Type B pancreatic cell (in vitro differentiated cells): ENCODE results near the gene BICRAL. TPM values are rescaled to one million over a fixed set of nuclear protein-coding genes. Genes with fewer than 3 reads are reported as not detected.
"Not testable (repeated sequence)": the region's sequence is repeated elsewhere in the genome, so short reads cannot be mapped to it uniquely, and the experiment has no call there.

Experiments
- DNase-seq: peaks from one replicate; pipeline ENCODE4 v3.0.0; 2021; ENCODE audit warnings: mixed read lengths; ENCODE audit not compliant: unreplicated experiment; ENCODE audit errors: extremely low spot score
- H3K27ac Mint-ChIP-seq: 2 replicates; pipeline ENCODE4 v1.8.0; 2021; ENCODE audit warnings: mild to moderate bottlenecking, mixed read lengths
- H3K27me3 Mint-ChIP-seq: 2 replicates; pipeline ENCODE4 v1.8.0; 2021; ENCODE audit warnings: mixed read lengths
- H3K36me3 Mint-ChIP-seq: 2 replicates; pipeline ENCODE4 v1.8.0; 2021; ENCODE audit warnings: mixed read lengths
- H3K4me1 Mint-ChIP-seq: one replicate; pipeline ENCODE4 v1.8.0; 2021; ENCODE audit warnings: mixed read lengths; ENCODE audit not compliant: unreplicated experiment
- H3K4me3 Mint-ChIP-seq: 2 replicates; pipeline ENCODE4 v1.8.0; 2021; ENCODE audit warnings: mild to moderate bottlenecking, mixed read lengths
- H3K9me3 Mint-ChIP-seq: 2 replicates; pipeline ENCODE4 v1.8.0; 2021; ENCODE audit warnings: mixed read lengths
- total RNA-seq: library from RNA; stranded (reverse); gene quantifications from 2 replicates; pipeline ENCODE4 v1.2.1, GENCODE V29; 2021; ENCODE audit warnings: low replicate concordance
- TF ChIP-seq, protein P1 (sequence below): fragments of 200-600 bp; sonication (generic); conservative IDR thresholded peaks from 2 replicates; pipeline ENCODE4 v1.5.0; 2021; ENCODE audit warnings: antibody characterized with exemption, mild to moderate bottlenecking

The BICRAL gene
- total RNA-seq, 1 donor from 2014 or later: 9.3 TPM

DNA sequence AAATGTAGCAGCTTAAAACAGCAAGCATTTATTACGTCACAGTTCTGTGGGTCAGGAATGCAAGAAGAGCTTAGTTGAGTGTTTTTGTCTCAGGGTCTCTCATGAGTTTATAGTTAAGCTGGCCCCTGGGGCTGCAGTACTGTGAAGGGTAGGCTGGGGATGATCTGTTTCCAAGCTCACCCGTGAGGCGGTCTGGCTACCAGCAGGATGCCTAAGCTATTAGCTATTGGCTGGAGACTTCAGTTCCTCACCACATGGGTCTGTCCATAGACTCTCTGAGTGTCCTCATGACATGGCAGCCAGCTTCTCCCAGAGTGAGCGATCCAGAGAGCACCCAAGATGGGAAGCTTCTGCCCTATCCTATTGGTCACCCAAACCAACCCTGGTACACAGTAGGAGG is 12.8 kb upstream of the BICRAL start:
- no peaks in the 10 kb centered on the region for H3K27me3 Mint-ChIP-seq
- H3K4me1 Mint-ChIP-seq: peaks cover 25% of the 10 kb centered on the region
- H3K27ac Mint-ChIP-seq: no peak overlapping the region
- no peak for DNase-seq
- no peak overlapping the region for H3K4me3 Mint-ChIP-seq
- H3K9me3 Mint-ChIP-seq: no peaks in the 10 kb centered on the region
- no peaks in the 10 kb centered on the region for H3K36me3 Mint-ChIP-seq
- TF ChIP-seq, protein P1, sequence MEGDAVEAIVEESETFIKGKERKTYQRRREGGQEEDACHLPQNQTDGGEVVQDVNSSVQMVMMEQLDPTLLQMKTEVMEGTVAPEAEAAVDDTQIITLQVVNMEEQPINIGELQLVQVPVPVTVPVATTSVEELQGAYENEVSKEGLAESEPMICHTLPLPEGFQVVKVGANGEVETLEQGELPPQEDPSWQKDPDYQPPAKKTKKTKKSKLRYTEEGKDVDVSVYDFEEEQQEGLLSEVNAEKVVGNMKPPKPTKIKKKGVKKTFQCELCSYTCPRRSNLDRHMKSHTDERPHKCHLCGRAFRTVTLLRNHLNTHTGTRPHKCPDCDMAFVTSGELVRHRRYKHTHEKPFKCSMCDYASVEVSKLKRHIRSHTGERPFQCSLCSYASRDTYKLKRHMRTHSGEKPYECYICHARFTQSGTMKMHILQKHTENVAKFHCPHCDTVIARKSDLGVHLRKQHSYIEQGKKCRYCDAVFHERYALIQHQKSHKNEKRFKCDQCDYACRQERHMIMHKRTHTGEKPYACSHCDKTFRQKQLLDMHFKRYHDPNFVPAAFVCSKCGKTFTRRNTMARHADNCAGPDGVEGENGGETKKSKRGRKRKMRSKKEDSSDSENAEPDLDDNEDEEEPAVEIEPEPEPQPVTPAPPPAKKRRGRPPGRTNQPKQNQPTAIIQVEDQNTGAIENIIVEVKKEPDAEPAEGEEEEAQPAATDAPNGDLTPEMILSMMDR: no peak

DNA sequence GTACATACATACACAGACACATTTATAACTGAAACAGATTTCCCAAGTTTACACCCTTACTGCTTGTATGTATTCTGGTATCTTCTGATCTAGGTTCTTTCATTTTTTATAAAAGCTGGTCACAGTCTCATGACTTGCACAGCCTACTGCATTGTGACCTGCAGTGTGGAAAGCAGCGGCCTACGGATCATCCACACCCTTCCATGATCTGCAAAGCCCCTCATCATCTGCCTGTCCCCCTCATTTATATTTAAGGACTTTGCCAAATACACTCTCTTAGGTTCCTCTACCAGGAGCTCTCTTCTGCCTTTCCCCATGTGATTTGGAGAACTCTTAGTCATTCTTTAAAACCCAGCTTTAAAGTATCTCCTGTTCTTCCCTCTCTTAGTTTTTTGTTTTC is 12.0 kb upstream of the BICRAL start:
- DNase-seq: no peak
- Mint-ChIP-seq H3K4me1 (peaks cover 28% of the 10 kb centered on the region), H3K9me3 (no peaks in the 10 kb centered on the region), H3K4me3 (no peak overlapping the region), H3K27ac (no peak overlapping the region), H3K36me3 (no peaks in the 10 kb centered on the region), H3K27me3 (no peaks in the 10 kb centered on the region)
- TF ChIP-seq, protein P1: no peak

DNA sequence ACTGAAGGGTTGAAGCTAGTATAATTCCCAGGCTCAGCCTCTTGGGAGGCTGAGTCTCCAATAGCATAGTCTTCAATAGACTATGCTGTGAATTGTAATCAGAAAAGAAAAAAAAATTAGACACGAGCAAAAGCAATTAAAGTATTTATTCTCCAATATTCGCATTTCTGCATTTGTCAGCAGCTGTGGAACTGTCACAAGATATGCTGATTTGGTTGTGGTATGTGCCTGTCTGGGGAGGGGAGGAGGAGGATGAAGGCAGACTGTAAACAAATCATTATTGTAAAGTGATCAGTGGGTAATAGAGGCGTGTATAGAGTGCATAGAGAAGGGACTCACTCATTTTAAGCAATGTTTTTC is 10.1 kb upstream of the BICRAL start:
- no peak for DNase-seq
- Mint-ChIP-seq H3K27me3 (no peaks in the 10 kb centered on the region), H3K4me1 (peaks cover 15% of the 10 kb centered on the region), H3K27ac (no peak overlapping the region), H3K9me3 (no peaks in the 10 kb centered on the region), H3K36me3 (no peaks in the 10 kb centered on the region), H3K4me3 (no peak overlapping the region)
- TF ChIP-seq, protein P1: no peak

DNA sequence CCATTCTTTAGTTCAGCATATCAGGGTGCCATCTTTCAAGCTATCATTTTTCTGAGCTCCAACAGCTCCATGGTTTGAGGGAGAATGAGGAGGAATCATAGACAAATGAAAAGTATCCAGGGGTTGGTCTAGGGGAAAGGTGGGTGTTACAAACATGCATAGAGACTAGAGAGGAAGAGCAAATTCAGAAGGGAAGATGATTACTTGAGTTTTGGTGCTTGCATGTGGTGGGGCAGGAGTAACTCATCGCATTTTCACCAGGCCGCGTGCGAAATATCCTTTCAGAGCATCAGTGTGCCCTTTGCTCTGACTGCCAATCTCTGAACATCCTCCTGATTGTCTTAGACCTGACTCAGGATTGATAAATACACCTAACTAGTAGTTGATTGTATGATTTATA is 7.7 kb upstream of the BICRAL start:
- no peak overlapping the region for H3K4me3 Mint-ChIP-seq
- DNase-seq: no peak
- no peaks in the 10 kb centered on the region for H3K9me3 Mint-ChIP-seq
- H3K36me3 Mint-ChIP-seq: no peaks in the 10 kb centered on the region
- no peaks in the 10 kb centered on the region for H3K27me3 Mint-ChIP-seq
- TF ChIP-seq, protein P1: no peak
- no peak overlapping the region for H3K27ac Mint-ChIP-seq
- peaks cover 31% of the 10 kb centered on the region for H3K4me1 Mint-ChIP-seq

DNA sequence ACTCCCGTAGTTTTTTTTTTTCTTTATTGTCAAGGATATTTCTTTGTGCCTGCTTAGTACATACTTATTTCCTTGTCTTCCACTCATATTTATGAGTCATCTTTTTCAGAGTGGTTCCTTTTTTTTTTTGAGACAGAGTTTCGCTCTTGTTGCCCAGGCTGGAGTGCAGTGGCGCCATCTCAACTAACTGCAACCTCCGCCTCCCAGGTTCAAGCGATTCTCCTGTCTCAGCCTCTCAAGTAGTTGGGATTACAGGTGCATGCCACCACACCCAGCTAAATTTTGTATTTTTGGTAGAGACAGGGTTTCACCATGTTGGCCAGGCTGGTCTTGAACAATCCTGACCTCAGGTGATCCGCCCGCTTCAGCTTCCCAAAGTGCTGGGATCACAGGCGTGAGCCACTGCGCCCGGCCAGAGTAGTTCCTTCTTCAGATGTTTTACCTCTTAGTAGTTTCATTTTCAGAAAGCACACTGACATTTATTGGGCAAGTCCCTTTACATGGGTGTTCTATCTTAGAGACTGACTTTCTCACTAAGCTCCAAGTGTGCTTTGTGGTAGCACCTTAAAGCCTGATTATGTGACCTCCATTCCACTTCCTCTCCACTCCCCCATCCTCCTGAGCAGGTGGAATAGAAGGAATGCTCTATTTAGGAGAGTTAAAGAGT is 6.9 kb upstream of the BICRAL start:
- not testable (repeated sequence) for H3K9me3 Mint-ChIP-seq, H3K4me3 Mint-ChIP-seq, H3K36me3 Mint-ChIP-seq, H3K27me3 Mint-ChIP-seq, DNase-seq
- Mint-ChIP-seq H3K27ac (peak overlapping the region; percentile 66), H3K4me1 (peaks cover 32% of the 10 kb centered on the region)

DNA sequence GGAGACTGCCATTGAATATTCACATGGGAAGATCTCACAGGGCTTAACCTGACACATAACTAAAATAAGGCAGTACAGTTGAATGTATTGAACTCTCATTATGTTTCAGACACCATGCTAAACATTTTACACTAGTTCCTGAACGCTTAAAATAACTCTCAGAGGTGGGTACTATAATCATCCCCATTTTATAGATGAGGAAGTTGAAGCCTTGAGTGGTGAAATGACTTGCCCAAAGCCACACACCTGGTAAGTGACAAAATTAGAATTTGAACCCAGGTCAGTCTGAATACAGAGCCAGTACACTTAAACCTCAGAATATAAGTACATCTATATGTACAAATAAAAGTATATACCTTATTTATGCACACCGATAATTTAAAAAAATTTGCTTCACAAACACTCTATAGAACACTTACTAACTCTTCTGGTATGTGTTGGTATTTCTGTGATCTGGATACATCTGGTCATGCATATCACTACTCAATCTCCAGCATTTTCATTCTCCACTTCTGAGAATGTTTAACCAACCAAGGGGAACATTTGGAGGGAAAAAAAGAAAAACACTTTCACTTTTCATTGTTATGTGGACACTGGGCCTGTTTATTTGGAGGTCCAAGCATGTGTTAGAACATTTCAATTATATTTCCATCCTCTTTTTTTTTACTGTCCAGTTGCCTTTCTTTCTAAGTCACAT is 4.6 kb upstream of the BICRAL start:
- no peak overlapping the region for H3K4me3 Mint-ChIP-seq
- DNase-seq: no peak
- no peaks in the 10 kb centered on the region for H3K27me3 Mint-ChIP-seq
- no peaks in the 10 kb centered on the region for H3K9me3 Mint-ChIP-seq
- peak overlapping the region; percentile 55 for H3K27ac Mint-ChIP-seq
- H3K36me3 Mint-ChIP-seq: no peaks in the 10 kb centered on the region
- TF ChIP-seq, protein P1: no peak
- peaks cover 29% of the 10 kb centered on the region for H3K4me1 Mint-ChIP-seq
